HG03060 (cell line): ENCODE results near the gene USP17L26.
"Not testable (repeated sequence)": the region's sequence is repeated elsewhere in the genome, so short reads cannot be mapped to it uniquely, and the experiment has no call there.

Source experiments
- ATAC-seq: cut with Tn5 transposase; IDR thresholded peaks from one replicate; pipeline ENCODE4 v1.9.1; 2021; ENCODE audit warnings: low read depth, moderate number of reproducible peaks; ENCODE audit not compliant: unreplicated experiment

Gene USP17L26, protein sequence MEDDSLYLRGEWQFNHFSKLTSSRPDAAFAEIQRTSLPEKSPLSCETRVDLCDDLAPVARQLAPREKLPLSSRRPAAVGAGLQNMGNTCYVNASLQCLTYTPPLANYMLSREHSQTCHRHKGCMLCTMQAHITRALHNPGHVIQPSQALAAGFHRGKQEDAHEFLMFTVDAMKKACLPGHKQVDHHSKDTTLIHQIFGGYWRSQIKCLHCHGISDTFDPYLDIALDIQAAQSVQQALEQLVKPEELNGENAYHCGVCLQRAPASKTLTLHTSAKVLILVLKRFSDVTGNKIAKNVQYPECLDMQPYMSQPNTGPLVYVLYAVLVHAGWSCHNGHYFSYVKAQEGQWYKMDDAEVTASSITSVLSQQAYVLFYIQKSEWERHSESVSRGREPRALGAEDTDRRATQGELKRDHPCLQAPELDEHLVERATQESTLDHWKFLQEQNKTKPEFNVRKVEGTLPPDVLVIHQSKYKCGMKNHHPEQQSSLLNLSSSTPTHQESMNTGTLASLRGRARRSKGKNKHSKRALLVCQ

DNA sequence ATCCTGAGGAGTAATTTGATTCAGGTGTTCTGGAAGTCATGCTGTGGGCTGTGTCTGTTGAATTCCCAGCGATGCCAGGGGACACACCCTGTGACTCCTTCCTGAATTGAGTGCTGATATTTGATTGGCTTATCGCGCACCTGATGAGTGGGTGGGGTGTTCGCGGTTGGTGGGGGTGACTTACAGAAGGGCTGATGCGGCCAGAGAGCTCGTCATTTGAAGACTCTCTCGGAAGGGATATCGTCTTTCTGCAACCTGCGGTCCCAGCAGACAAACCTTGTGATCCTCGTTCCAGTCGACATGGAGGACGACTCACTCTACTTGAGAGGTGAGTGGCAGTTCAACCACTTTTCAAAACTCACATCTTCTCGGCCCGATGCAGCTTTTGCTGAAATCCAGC is at the start of gene USP17L26:
Gene USP17L26 (plus strand): TSS at position 301 of the 400 bp plus-strand sequence. CDS start 0 bp downstream, at position 301.
- ATAC-seq: not testable (repeated sequence)

DNA sequence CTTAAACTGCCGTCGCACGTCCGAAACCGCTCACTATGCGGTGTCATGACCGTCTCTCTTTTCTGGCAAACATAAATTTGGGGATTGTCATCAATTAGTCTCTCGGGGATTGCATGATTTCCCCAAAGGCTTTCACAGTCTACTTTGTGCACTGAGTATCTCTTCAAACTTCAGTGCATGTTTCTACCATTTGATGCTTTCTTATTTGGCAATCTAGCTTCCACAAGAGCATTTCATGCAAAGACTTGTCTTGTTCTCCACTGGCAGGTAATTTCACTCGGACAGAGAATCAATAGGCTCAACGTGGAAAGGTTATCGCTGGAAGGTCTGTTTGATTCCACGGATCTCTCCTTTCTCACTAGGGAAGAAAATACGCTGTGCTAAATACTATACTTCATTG is 10.3 kb upstream of the USP17L26 start:
- not testable (repeated sequence) for ATAC-seq

DNA sequence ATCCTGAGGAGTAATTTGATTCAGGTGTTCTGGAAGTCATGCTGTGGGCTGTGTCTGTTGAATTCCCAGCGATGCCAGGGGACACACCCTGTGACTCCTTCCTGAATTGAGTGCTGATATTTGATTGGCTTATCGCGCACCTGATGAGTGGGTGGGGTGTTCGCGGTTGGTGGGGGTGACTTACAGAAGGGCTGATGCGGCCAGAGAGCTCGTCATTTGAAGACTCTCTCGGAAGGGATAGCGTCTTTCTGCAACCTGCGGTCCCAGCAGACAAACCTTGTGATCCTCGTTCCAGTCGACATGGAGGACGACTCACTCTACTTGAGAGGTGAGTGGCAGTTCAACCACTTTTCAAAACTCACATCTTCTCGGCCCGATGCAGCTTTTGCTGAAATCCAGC is 9.6 kb upstream of the USP17L26 start, which contains the start of gene USP17L24:
Gene USP17L24 (plus strand): TSS at position 301 of the 400 bp plus-strand sequence. CDS start 0 bp downstream, at position 301.
- ATAC-seq: not testable (repeated sequence)

DNA sequence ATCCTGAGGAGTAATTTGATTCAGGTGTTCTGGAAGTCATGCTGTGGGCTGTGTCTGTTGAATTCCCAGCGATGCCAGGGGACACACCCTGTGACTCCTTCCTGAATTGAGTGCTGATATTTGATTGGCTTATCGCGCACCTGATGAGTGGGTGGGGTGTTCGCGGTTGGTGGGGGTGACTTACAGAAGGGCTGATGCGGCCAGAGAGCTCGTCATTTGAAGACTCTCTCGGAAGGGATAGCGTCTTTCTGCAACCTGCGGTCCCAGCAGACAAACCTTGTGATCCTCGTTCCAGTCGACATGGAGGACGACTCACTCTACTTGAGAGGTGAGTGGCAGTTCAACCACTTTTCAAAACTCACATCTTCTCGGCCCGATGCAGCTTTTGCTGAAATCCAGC is 4.8 kb upstream of the USP17L26 start, which contains the start of gene USP17L25:
Gene USP17L25 (plus strand): TSS at position 301 of the 400 bp plus-strand sequence. CDS start 0 bp downstream, at position 301.
- ATAC-seq: not testable (repeated sequence)

DNA sequence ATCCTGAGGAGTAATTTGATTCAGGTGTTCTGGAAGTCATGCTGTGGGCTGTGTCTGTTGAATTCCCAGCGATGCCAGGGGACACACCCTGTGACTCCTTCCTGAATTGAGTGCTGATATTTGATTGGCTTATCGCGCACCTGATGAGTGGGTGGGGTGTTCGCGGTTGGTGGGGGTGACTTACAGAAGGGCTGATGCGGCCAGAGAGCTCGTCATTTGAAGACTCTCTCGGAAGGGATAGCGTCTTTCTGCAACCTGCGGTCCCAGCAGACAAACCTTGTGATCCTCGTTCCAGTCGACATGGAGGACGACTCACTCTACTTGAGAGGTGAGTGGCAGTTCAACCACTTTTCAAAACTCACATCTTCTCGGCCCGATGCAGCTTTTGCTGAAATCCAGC is 4.6 kb downstream of the USP17L26 start, which contains the start of gene USP17L5:
Gene USP17L5 (plus strand): TSS at position 301 of the 400 bp plus-strand sequence. CDS start 0 bp downstream, at position 301.
- not testable (repeated sequence) for ATAC-seq

DNA sequence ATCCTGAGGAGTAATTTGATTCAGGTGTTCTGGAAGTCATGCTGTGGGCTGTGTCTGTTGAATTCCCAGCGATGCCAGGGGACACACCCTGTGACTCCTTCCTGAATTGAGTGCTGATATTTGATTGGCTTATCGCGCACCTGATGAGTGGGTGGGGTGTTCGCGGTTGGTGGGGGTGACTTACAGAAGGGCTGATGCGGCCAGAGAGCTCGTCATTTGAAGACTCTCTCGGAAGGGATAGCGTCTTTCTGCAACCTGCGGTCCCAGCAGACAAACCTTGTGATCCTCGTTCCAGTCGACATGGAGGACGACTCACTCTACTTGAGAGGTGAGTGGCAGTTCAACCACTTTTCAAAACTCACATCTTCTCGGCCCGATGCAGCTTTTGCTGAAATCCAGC is 9.4 kb downstream of the USP17L26 start, which contains the start of gene USP17L27:
Gene USP17L27 (plus strand): TSS at position 301 of the 400 bp plus-strand sequence. CDS start 0 bp downstream, at position 301.
- not testable (repeated sequence) for ATAC-seq

DNA sequence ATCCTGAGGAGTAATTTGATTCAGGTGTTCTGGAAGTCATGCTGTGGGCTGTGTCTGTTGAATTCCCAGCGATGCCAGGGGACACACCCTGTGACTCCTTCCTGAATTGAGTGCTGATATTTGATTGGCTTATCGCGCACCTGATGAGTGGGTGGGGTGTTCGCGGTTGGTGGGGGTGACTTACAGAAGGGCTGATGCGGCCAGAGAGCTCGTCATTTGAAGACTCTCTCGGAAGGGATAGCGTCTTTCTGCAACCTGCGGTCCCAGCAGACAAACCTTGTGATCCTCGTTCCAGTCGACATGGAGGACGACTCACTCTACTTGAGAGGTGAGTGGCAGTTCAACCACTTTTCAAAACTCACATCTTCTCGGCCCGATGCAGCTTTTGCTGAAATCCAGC is 14.1 kb downstream of the USP17L26 start, which contains the start of gene USP17L28:
Gene USP17L28 (plus strand): TSS at position 301 of the 400 bp plus-strand sequence. CDS start 0 bp downstream, at position 301.
- ATAC-seq: not testable (repeated sequence)

DNA sequence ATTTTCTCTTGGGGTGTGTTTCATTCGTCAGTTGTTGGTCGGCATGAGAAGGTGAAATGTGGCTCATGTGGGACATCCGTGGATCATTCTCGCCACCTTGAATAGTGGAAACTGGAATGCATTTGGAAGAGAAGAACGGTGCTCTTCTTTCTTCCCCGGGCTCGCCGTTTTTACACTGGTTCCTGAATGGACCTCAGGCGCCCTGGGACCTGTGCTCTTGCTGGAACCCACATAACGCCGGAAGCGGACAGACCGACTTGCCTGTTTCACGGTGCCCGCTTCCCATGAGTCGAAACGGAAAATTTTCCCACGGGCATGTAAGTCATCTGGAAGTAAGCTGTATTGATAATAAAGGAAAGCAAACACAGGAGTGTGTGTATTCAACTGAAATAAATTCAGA is 16.4 kb downstream of the USP17L26 start:
- not testable (repeated sequence) for ATAC-seq

DNA sequence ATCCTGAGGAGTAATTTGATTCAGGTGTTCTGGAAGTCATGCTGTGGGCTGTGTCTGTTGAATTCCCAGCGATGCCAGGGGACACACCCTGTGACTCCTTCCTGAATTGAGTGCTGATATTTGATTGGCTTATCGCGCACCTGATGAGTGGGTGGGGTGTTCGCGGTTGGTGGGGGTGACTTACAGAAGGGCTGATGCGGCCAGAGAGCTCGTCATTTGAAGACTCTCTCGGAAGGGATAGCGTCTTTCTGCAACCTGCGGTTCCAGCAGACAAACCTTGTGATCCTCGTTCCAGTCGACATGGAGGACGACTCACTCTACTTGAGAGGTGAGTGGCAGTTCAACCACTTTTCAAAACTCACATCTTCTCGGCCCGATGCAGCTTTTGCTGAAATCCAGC is 18.9 kb downstream of the USP17L26 start, which contains the start of gene USP17L29:
Gene USP17L29 (plus strand): TSS at position 301 of the 400 bp plus-strand sequence. CDS start 0 bp downstream, at position 301.
- not testable (repeated sequence) for ATAC-seq

DNA sequence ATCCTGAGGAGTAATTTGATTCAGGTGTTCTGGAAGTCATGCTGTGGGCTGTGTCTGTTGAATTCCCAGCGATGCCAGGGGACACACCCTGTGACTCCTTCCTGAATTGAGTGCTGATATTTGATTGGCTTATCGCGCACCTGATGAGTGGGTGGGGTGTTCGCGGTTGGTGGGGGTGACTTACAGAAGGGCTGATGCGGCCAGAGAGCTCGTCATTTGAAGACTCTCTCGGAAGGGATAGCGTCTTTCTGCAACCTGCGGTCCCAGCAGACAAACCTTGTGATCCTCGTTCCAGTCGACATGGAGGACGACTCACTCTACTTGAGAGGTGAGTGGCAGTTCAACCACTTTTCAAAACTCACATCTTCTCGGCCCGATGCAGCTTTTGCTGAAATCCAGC is 28.4 kb downstream of the USP17L26 start, which contains the start of gene USP17L30:
Gene USP17L30 (plus strand): TSS at position 301 of the 400 bp plus-strand sequence. CDS start 0 bp downstream, at position 301.
- ATAC-seq: not testable (repeated sequence)

DNA sequence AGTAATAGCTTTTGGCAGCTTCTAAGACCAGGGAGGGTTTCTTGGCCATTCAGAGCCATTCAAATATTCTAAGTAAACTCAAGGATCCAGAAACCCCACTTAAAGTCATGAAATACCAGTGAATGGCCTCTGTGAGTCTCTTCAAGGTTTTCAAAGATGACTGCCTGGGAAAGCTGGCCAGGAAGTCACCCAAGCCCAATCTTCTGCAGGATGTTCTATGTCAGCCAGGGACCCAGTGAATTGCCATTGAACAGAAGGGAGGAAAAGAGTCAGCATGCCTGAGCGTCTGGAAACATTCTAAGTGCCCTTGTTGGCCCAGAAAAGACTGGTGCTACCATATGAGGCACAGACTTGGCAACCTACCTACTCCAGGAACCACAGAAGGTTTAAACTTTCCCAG is 45.4 kb downstream of the USP17L26 start:
- not testable (repeated sequence) for ATAC-seq

DNA sequence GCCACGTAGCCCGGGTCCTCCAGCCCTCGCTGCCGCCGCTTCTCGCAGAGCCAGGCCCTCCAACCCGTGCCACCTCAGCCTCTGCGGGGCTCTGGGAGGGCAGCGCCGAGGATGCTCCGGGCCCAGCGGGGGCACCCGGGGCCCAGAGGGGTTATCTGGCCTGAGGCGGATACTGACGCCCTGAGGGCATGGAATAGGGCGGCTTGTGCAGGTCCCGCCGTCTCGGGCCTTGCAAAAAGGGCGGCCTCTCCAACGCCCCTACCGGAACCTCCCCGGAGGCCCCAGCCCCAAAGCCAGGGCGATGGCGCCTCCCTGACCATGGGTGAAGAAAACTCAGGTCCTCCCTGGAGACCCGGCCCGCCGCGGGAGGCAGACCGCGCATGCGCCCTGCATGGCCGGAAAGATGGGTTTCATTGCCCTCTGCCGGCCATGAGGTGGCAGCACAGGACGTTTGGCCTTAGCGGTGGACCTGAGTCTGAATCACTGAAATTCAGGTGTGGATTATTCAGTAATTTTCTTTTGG is 46.6 kb downstream of the USP17L26 start:
- not testable (repeated sequence) for ATAC-seq

DNA sequence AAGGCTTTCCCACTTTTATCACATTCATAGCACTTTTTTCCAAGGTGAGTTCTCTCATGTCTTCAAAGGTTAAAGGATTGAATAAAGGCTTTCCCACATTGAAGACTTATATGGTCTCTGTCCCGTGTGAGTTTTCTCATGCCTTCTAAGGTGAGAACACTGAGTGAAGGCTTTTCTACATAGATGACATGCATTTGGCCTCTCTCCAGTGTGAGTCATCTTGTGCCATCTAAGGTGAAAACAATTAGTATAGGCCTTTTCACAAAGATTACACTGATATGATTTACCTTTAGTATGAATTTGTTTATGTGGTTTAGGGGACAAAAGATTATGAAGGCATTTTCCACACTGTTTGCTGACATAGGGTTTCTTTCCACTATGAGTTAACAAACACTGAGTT is 49.7 kb downstream of the USP17L26 start:
- ATAC-seq: no peak
